GM23338 (cell line): ENCODE results near the gene PTGS1. TPM values are rescaled to one million over a fixed set of nuclear protein-coding genes. Genes with fewer than 3 reads are reported as not detected.

Experiments used
- ATAC-seq: fragments of 200-7000 bp; cut with Tn5 transposase; 3 replicates; pipeline ENCODE4 v1.9.1; 2020
- DNase-seq: peaks from one replicate; pipeline ENCODE4 v3.0.0-alpha.2; 2015; ENCODE audit warnings: low spot score
- H2AFZ ChIP-seq: fragments of 200-600 bp; sonication (generic); 2 replicates; pipeline ENCODE4 v1.8.0; 2016; ENCODE audit warnings: antibody characterized with exemption, mild to moderate bottlenecking, moderate library complexity
- H3F3A ChIP-seq: fragments of 200-600 bp; sonication (generic); replicated peaks from 2 replicates; pipeline ENCODE4 v1.8.0; 2017; ENCODE audit warnings: antibody characterized with exemption, mixed run types, low read depth
- H3K27ac ChIP-seq: fragments of 200-600 bp; sonication (generic); 2 replicates; pipeline ENCODE4 v1.6.1; 2016; ENCODE audit warnings: low read depth
- H3K27me3 ChIP-seq: fragments of 200-600 bp; sonication (generic); 2 replicates; pipeline ENCODE4 v1.8.0; 2016; ENCODE audit warnings: mild to moderate bottlenecking, mixed run types, moderate library complexity; ENCODE audit not compliant: insufficient read depth
- H3K36me3 ChIP-seq: fragments of 200-600 bp; sonication (generic); 2 replicates; pipeline ENCODE4 v1.8.0; 2016; ENCODE audit warnings: mild to moderate bottlenecking; ENCODE audit not compliant: insufficient read depth
- H3K4me1 ChIP-seq: fragments of 200-600 bp; sonication (generic); 2 replicates; pipeline ENCODE4 v1.8.0; 2016; ENCODE audit warnings: mild to moderate bottlenecking, moderate library complexity; ENCODE audit not compliant: insufficient read depth
- H3K4me2 ChIP-seq: fragments of 200-600 bp; sonication (generic); 2 replicates; pipeline ENCODE4 v1.7.1; 2017; ENCODE audit warnings: mixed run types
- H3K4me3 ChIP-seq: fragments of 200-600 bp; sonication (generic); 2 replicates; pipeline ENCODE4 v1.6.1; 2016; ENCODE audit warnings: mixed run types
- H3K79me2 ChIP-seq: fragments of 200-600 bp; sonication (generic); replicated peaks from 2 replicates; pipeline ENCODE4 v1.8.0; 2017; ENCODE audit warnings: mild to moderate bottlenecking; ENCODE audit not compliant: insufficient read depth
- H3K9me2 ChIP-seq: fragments of 200-600 bp; sonication (generic); 2 replicates; pipeline ENCODE4 v1.8.0; 2017; ENCODE audit not compliant: insufficient read depth
- H4K20me1 ChIP-seq: fragments of 200-600 bp; sonication (generic); replicated peaks from 2 replicates; pipeline ENCODE4 v1.8.0; 2017; ENCODE audit warnings: mild to moderate bottlenecking; ENCODE audit not compliant: insufficient read depth
- H3K27ac Mint-ChIP-seq: 2 replicates; pipeline ENCODE4 v1.8.0; 2020; ENCODE audit warnings: inconsistent platforms, mild to moderate bottlenecking, moderate library complexity, mixed read lengths
- H3K27me3 Mint-ChIP-seq: 3 replicates; pipeline ENCODE4 v1.8.0; 2022; ENCODE audit warnings: low read depth, mild to moderate bottlenecking, moderate library complexity, mixed read lengths, inconsistent platforms; ENCODE audit not compliant: insufficient read depth, poor library complexity
- H3K36me3 Mint-ChIP-seq: 3 replicates; pipeline ENCODE4 v1.8.0; 2021; ENCODE audit warnings: low read depth, mild to moderate bottlenecking, inconsistent platforms, moderate library complexity, mixed read lengths
- H3K4me1 Mint-ChIP-seq: 3 replicates; pipeline ENCODE4 v1.8.0; 2020; ENCODE audit warnings: mild to moderate bottlenecking, inconsistent platforms, mixed read lengths
- H3K4me3 Mint-ChIP-seq: 3 replicates; pipeline ENCODE4 v1.8.0; 2021; ENCODE audit warnings: moderate library complexity, mild to moderate bottlenecking, inconsistent platforms, mixed read lengths
- H3K9me3 Mint-ChIP-seq: 3 replicates; pipeline ENCODE4 v1.8.0; 2020; ENCODE audit warnings: moderate library complexity, mild to moderate bottlenecking, inconsistent platforms, mixed read lengths
- CREB1 ChIP-seq: fragments of 250-450 bp; sonication (Bioruptor Pico); IDR thresholded peaks from 2 replicates; pipeline ENCODE4 v1.5.0; 2020; ENCODE audit warnings: low read depth, mild to moderate bottlenecking, moderate library complexity
- EZH2phosphoT487 ChIP-seq: fragments of 200-600 bp; sonication (generic); IDR thresholded peaks from one replicate; pipeline ENCODE4 v1.8.1; 2018; ENCODE audit warnings: antibody characterized with exemption; ENCODE audit not compliant: unreplicated experiment
- JUNB ChIP-seq: IDR thresholded peaks from one replicate; pipeline ENCODE4 v1.6.1; 2016; ENCODE audit warnings: antibody characterized with exemption; ENCODE audit not compliant: unreplicated experiment
- NANOG ChIP-seq: IDR thresholded peaks from 2 replicates; pipeline ENCODE4 v1.6.1; 2016; ENCODE audit warnings: antibody characterized with exemption, borderline replicate concordance
- POLR2AphosphoS5 ChIP-seq: IDR thresholded peaks from 2 replicates; pipeline ENCODE4 v1.6.1; 2016; ENCODE audit warnings: antibody characterized with exemption, low read depth
- STAT1 ChIP-seq: IDR thresholded peaks from one replicate; pipeline ENCODE4 v1.6.1; 2016; ENCODE audit warnings: antibody characterized with exemption; ENCODE audit not compliant: unreplicated experiment
- ZNF114 ChIP-seq: fragments of 250-450 bp; sonication (Bioruptor Pico); IDR thresholded peaks from 2 replicates; pipeline ENCODE4 v1.5.0; 2020; ENCODE audit warnings: mild to moderate bottlenecking, moderate library complexity
- polyA plus RNA-seq: library from polyadenylated mRNA; unstranded; fragments of >200 nt; fragmentation: Nextera tagmentation; extraction: Ambion mirVana; gene quantifications from 2 replicates; pipeline ENCODE4 v1.2.1, GENCODE V29; 2016
- total RNA-seq: library from RNA; depleted of rRNA; stranded (reverse); fragments of >200 nt; shearing (Covaris generic); gene quantifications from 2 replicates; pipeline ENCODE4 v1.2.3, GENCODE V29; 2014
- TF ChIP-seq, protein P1 (sequence below): IDR thresholded peaks from one replicate; pipeline ENCODE4 v1.6.1; 2018; ENCODE audit warnings: antibody characterized with exemption; ENCODE audit not compliant: unreplicated experiment
- TF ChIP-seq, protein P2 (sequence below), 2 experiments: fragments of 200-600 bp in 1 of 2; sonication (generic) in 1 of 2; conservative IDR thresholded peaks; 2 replicates each; pipeline versions ENCODE4 v1.5.1 to v1.6.1; 2016 to 2017; ENCODE audit warnings: antibody characterized with exemption in 2 of 2, low read depth in 2 of 2, mild to moderate bottlenecking in 2 of 2, moderate library complexity in 1 of 2

PTGS1 gene
- total and polyA plus RNA-seq, 2 experiments from 2014 or later: 0.48 to 1.3 TPM

DNA sequence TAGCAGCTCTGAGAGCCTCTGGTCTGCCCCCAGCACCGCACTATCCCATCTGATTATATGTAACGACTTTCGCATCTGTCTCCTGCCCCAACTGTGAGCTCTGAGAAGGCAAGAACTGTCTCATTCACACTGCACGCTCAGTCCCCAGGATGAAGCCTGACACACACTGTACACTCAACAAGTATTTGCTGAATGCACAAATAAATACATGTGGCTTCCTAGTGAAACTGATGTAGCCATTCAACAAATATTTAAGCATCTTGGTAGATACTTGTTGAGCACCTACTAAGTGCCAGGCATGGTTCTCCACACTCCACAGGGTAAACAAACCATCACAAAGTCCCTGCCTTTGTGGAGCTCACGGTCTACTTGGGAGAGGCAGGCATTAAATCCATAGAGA is 34.6 kb upstream of the PTGS1 start (continued):
- TF ChIP-seq, protein P1, sequence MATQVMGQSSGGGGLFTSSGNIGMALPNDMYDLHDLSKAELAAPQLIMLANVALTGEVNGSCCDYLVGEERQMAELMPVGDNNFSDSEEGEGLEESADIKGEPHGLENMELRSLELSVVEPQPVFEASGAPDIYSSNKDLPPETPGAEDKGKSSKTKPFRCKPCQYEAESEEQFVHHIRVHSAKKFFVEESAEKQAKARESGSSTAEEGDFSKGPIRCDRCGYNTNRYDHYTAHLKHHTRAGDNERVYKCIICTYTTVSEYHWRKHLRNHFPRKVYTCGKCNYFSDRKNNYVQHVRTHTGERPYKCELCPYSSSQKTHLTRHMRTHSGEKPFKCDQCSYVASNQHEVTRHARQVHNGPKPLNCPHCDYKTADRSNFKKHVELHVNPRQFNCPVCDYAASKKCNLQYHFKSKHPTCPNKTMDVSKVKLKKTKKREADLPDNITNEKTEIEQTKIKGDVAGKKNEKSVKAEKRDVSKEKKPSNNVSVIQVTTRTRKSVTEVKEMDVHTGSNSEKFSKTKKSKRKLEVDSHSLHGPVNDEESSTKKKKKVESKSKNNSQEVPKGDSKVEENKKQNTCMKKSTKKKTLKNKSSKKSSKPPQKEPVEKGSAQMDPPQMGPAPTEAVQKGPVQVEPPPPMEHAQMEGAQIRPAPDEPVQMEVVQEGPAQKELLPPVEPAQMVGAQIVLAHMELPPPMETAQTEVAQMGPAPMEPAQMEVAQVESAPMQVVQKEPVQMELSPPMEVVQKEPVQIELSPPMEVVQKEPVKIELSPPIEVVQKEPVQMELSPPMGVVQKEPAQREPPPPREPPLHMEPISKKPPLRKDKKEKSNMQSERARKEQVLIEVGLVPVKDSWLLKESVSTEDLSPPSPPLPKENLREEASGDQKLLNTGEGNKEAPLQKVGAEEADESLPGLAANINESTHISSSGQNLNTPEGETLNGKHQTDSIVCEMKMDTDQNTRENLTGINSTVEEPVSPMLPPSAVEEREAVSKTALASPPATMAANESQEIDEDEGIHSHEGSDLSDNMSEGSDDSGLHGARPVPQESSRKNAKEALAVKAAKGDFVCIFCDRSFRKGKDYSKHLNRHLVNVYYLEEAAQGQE: no peak
- TF ChIP-seq, protein P2, sequence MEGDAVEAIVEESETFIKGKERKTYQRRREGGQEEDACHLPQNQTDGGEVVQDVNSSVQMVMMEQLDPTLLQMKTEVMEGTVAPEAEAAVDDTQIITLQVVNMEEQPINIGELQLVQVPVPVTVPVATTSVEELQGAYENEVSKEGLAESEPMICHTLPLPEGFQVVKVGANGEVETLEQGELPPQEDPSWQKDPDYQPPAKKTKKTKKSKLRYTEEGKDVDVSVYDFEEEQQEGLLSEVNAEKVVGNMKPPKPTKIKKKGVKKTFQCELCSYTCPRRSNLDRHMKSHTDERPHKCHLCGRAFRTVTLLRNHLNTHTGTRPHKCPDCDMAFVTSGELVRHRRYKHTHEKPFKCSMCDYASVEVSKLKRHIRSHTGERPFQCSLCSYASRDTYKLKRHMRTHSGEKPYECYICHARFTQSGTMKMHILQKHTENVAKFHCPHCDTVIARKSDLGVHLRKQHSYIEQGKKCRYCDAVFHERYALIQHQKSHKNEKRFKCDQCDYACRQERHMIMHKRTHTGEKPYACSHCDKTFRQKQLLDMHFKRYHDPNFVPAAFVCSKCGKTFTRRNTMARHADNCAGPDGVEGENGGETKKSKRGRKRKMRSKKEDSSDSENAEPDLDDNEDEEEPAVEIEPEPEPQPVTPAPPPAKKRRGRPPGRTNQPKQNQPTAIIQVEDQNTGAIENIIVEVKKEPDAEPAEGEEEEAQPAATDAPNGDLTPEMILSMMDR (conservative IDR thresholded peaks at IDR 0.05; ENCODE audit: low read depth in 2 of 2): no peak
- TF ChIP-seq ZNF114 (CRISPR knock-in tag) (no peak), NANOG (no peak), JUNB (no peak)

DNA sequence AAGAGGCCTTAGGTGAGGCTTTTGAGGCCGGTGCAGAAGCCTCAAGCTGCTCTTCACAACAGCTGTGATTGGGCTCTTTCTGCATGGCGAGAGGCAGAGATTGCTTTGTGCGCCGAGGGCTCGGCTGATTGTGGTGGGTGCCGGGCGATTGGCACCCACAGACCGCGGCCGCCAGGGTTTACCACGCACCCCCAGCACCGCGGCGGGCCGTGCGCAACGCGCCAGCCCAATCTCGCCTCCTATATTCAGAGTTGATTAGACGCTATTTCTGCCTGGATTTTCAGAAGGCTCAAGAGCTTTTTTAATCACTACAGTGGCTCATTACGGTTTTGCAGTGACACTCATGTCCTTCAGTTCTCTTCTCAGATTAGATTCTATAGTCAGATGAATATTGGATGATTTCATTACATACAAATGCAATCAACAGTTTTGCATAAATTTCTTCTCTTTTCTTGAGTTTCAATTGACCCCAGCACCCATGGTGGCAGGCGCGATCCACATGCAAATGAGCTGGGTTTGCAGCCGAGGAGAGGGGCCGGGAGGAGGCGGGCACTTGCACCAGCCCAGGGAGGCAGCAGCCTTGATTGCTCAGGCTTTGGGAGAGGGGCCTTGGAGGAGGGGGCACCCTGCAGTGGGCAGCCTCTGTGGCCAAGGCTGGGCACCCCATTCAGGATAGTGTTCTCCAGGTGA is 33.8 kb upstream of the PTGS1 start:
- Mint-ChIP-seq H3K9me3 (no peaks in the 10 kb centered on the region), H3K4me1 (peaks cover 76% of the 10 kb centered on the region), H3K36me3 (no peaks in the 10 kb centered on the region), H3K27ac (no peak overlapping the region), H3K27me3 (peaks cover 22% of the 10 kb centered on the region), H3K4me3 (peak overlapping the region; percentile 59)
- Histone ChIP-seq H3F3A (0 out of 2 replicates have a peak, but pooled peaks cover 4% of the 10 kb centered on the region), H4K20me1 (no peaks in the 10 kb centered on the region; the same call in 1 of the 2 replicates), H2AFZ (peak overlapping the region; percentile 19), H3K4me1 (peaks cover 68% of the 10 kb centered on the region), H3K79me2 (no peaks in the 10 kb centered on the region), H3K27ac (no peak overlapping the region), H3K36me3 (no peaks in the 10 kb centered on the region), H3K4me2 (peak overlapping the region; percentile 79), H3K4me3 (peak overlapping the region; percentile 44), H3K27me3 (no peaks in the 10 kb centered on the region), H3K9me2 (no peaks in the 10 kb centered on the region)
- peak; percentile 71 for ATAC-seq
- TF ChIP-seq EZH2phosphoT487: no peak
- DNase-seq: peak; percentile 47

DNA sequence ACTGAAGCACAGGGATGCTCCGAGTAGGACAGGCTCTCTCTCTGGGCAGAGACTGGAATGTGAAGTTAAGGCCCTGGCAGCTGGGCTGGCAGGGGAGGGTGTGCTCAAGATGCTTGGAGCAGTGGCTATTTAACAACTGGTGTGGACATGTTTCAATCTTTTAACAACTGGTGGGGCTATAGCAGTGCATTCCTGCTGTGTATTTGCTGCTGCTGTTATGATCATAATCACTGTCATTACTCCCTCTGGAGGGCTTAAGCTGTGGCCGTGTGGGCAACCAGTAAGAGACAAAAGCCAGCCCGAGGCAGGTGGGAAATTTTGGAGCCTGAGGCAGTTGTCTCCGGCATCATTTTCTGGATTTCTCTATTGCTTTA is 33.3 kb upstream of the PTGS1 start:
- peak overlapping the region; percentile 59 for H3K4me3 Mint-ChIP-seq
- TF ChIP-seq JUNB: no peak
- no peak for TF ChIP-seq ZNF114 (CRISPR knock-in tag)
- no peak for TF ChIP-seq POLR2AphosphoS5
- TF ChIP-seq, protein P2 (conservative IDR thresholded peaks at IDR 0.05; ENCODE audit: low read depth in 2 of 2): no peak
- TF ChIP-seq NANOG: no peak
- no peak for TF ChIP-seq CREB1 (CRISPR knock-in tag)
- TF ChIP-seq EZH2phosphoT487: no peak
- TF ChIP-seq, protein P1: no peak
- TF ChIP-seq STAT1: no peak

More for the DNA sequence above, 33.3 kb upstream of the PTGS1 start:
- Histone ChIP-seq H4K20me1 (no peaks in the 10 kb centered on the region; the same call in 1 of the 2 replicates), H3K4me1 (peaks cover 67% of the 10 kb centered on the region), H3K9me2 (no peaks in the 10 kb centered on the region), H3K27me3 (no peaks in the 10 kb centered on the region), H3K4me2 (peak overlapping the region; percentile 79), H3F3A (0 out of 2 replicates have a peak, but pooled peaks cover 4% of the 10 kb centered on the region), H3K27ac (no peak overlapping the region), H3K4me3 (peak overlapping the region; percentile 44), H2AFZ (peak overlapping the region; percentile 19), H3K36me3 (no peaks in the 10 kb centered on the region), H3K79me2 (no peaks in the 10 kb centered on the region)
- DNase-seq: no peak
- H3K9me3 Mint-ChIP-seq: no peaks in the 10 kb centered on the region
- peak; percentile 19 for ATAC-seq
- H3K27me3 Mint-ChIP-seq: peaks cover 23% of the 10 kb centered on the region
- peaks cover 76% of the 10 kb centered on the region for H3K4me1 Mint-ChIP-seq
- H3K36me3 Mint-ChIP-seq: no peaks in the 10 kb centered on the region
- no peak overlapping the region for H3K27ac Mint-ChIP-seq
